Measurements from ENCODE around the gene NEURL1B. TPM values are rescaled to one million over a fixed set of nuclear protein-coding genes. Genes with fewer than 3 reads are reported as not detected.

NEURL1B gene
- total RNA-seq, 1 donor from 2014 or later: 9.8 TPM

GRCh38 chr5:172723508-172723907 is 82.4 kb downstream of the NEURL1B start:
- Mint-ChIP-seq H3K27me3 (ENCODE audit: low read depth, unreplicated experiment) (peaks cover 56% of the 10 kb centered on the region), H3K4me3 (ENCODE audit: unreplicated experiment) (no peak overlapping the region), H3K9me3 (ENCODE audit: unreplicated experiment) (peaks cover 2% of the 10 kb centered on the region), H3K4me1 (ENCODE audit: low read depth, unreplicated experiment) (peaks cover 5% of the 10 kb centered on the region), H3K36me3 (ENCODE audit: low read depth, unreplicated experiment) (no peaks in the 10 kb centered on the region), H3K27ac (ENCODE audit: unreplicated experiment) (no peak overlapping the region)
- H2AFZ ChIP-seq (ENCODE audit: low read depth, low read length): no peak overlapping the region
- no peaks in the 10 kb centered on the region for H3K4me1 ChIP-seq (ENCODE audit: insufficient read depth, low read length)
- no peaks in the 10 kb centered on the region for H3K36me3 ChIP-seq (ENCODE audit: insufficient read depth, low read length)
- H3K9me3 ChIP-seq (ENCODE audit: insufficient read depth, low read depth, low read length): no peaks in the 10 kb centered on the region
- DNase-seq (ENCODE audit: low read depth): no peak
- H3K27me3 ChIP-seq (ENCODE audit: insufficient read depth, low read length): no peaks in the 10 kb centered on the region
- H3K79me2 ChIP-seq (ENCODE audit: insufficient read depth, low read length): no peaks in the 10 kb centered on the region
- no peak overlapping the region for H3K9ac ChIP-seq (ENCODE audit: low read length)
- no peak overlapping the region for H3K4me2 ChIP-seq (ENCODE audit: low read length)
- no peak for FAIRE-seq
- TF ChIP-seq EZH2 (IDR thresholded peaks at IDR 0.05; ENCODE audit: insufficient read depth, low read length) (no peak), CTCF (IDR thresholded peaks at IDR 0.05; ENCODE audit: insufficient read depth, low read depth, low read length) (no peak)
- H3K27ac ChIP-seq (ENCODE audit: low read depth, low read length): no peak overlapping the region
- H3K4me3 ChIP-seq (ENCODE audit: insufficient read depth, low read depth, low read length): no peak overlapping the region
- H4K20me1 ChIP-seq (ENCODE audit: insufficient read depth, low read length): no peaks in the 10 kb centered on the region

DNA sequence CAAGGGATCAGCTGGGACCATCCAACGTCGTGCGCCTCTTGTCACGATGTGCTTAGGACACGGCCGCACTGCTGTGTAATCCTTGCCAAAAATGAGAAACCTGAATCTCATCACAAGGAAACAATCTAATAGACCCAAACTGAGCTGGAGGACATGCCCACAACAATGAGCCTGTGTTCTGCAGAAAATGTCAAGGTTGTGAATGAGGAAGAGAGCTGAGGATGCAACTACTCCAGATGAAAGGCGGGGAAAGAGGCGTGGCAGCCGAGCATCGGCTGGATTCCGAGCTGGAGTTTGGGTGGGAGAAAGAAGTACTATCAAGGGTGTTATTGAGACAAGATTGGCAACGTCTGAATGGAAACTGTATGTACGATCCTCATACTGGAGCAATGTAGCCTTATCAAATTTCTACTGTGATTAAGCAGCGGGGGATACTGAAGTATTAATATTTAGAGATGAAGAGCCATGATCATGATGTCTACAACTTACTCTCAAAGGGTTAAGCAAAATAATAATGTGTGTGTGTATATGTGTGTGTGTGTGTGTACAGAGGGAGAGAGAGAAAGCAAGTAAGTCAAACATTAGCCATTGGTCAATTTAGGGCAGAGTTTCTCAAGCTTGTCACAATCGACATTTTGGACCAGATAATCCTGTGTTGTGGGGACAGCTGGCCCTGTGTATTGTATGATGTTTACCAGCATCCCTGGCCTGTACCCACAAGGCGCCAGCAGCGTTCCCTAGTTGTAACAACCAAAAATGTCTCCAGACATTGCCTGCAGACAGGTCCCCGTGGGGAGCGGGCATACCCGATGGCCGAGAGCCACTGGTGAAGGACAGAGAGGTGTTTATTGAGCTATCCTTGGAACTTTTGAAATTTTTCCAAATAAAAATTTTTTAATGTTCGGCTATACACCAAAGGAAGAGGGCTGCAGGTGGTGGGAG is 83.5 kb downstream of the NEURL1B start:
- TF ChIP-seq CTCF (IDR thresholded peaks at IDR 0.05; ENCODE audit: insufficient read depth, low read depth, low read length) (no peak), EZH2 (IDR thresholded peaks at IDR 0.05; ENCODE audit: insufficient read depth, low read length) (no peak)

GRCh38 chr5:172725273-172725672 is 84.2 kb downstream of the NEURL1B start:
- H3K4me3 Mint-ChIP-seq (ENCODE audit: unreplicated experiment): no peak overlapping the region
- H3K9me3 Mint-ChIP-seq (ENCODE audit: unreplicated experiment): peaks cover 2% of the 10 kb centered on the region
- Histone ChIP-seq H3K36me3 (ENCODE audit: insufficient read depth, low read length) (no peaks in the 10 kb centered on the region), H3K4me2 (ENCODE audit: low read length) (no peak overlapping the region), H3K9ac (ENCODE audit: low read length) (no peak overlapping the region), H3K4me1 (ENCODE audit: insufficient read depth, low read length) (no peaks in the 10 kb centered on the region), H3K79me2 (ENCODE audit: insufficient read depth, low read length) (no peaks in the 10 kb centered on the region), H2AFZ (ENCODE audit: low read depth, low read length) (no peak overlapping the region), H4K20me1 (ENCODE audit: insufficient read depth, low read length) (no peaks in the 10 kb centered on the region), H3K4me3 (ENCODE audit: insufficient read depth, low read depth, low read length) (no peak overlapping the region), H3K27me3 (ENCODE audit: insufficient read depth, low read length) (no peaks in the 10 kb centered on the region), H3K9me3 (ENCODE audit: insufficient read depth, low read depth, low read length) (no peaks in the 10 kb centered on the region), H3K27ac (ENCODE audit: low read depth, low read length) (no peak overlapping the region)
- TF ChIP-seq CTCF (IDR thresholded peaks at IDR 0.05; ENCODE audit: insufficient read depth, low read depth, low read length): no peak
- TF ChIP-seq EZH2 (IDR thresholded peaks at IDR 0.05; ENCODE audit: insufficient read depth, low read length): no peak
- H3K36me3 Mint-ChIP-seq (ENCODE audit: low read depth, unreplicated experiment): no peaks in the 10 kb centered on the region
- FAIRE-seq (no peak), DNase-seq (ENCODE audit: low read depth) (no peak)
- no peak overlapping the region for H3K27ac Mint-ChIP-seq (ENCODE audit: unreplicated experiment)
- H3K4me1 Mint-ChIP-seq (ENCODE audit: low read depth, unreplicated experiment): peaks cover 5% of the 10 kb centered on the region
- H3K27me3 Mint-ChIP-seq (ENCODE audit: low read depth, unreplicated experiment): peaks cover 57% of the 10 kb centered on the region

More for the DNA sequence above, 83.5 kb downstream of the NEURL1B start:
- no peak overlapping the region for H3K9ac ChIP-seq (ENCODE audit: low read length)
- no peaks in the 10 kb centered on the region for H4K20me1 ChIP-seq (ENCODE audit: insufficient read depth, low read length)
- FAIRE-seq (no peak), DNase-seq (ENCODE audit: low read depth) (no peak)
- H2AFZ ChIP-seq (ENCODE audit: low read depth, low read length): no peak overlapping the region
- no peak overlapping the region for H3K27ac Mint-ChIP-seq (ENCODE audit: unreplicated experiment)
- no peak overlapping the region for H3K27ac ChIP-seq (ENCODE audit: low read depth, low read length)
- H3K4me1 ChIP-seq (ENCODE audit: insufficient read depth, low read length): no peaks in the 10 kb centered on the region
- peaks cover 5% of the 10 kb centered on the region for H3K4me1 Mint-ChIP-seq (ENCODE audit: low read depth, unreplicated experiment)
- no peaks in the 10 kb centered on the region for H3K36me3 Mint-ChIP-seq (ENCODE audit: low read depth, unreplicated experiment)
- H3K27me3 Mint-ChIP-seq (ENCODE audit: low read depth, unreplicated experiment): peaks cover 62% of the 10 kb centered on the region
- no peaks in the 10 kb centered on the region for H3K9me3 ChIP-seq (ENCODE audit: insufficient read depth, low read depth, low read length)
- H3K4me2 ChIP-seq (ENCODE audit: low read length): no peak overlapping the region
- H3K4me3 Mint-ChIP-seq (ENCODE audit: unreplicated experiment): no peak overlapping the region
- no peaks in the 10 kb centered on the region for H3K27me3 ChIP-seq (ENCODE audit: insufficient read depth, low read length)
- H3K9me3 Mint-ChIP-seq (ENCODE audit: unreplicated experiment): peaks cover 2% of the 10 kb centered on the region
- no peaks in the 10 kb centered on the region for H3K79me2 ChIP-seq (ENCODE audit: insufficient read depth, low read length)
- no peaks in the 10 kb centered on the region for H3K36me3 ChIP-seq (ENCODE audit: insufficient read depth, low read length)
- H3K4me3 ChIP-seq (ENCODE audit: insufficient read depth, low read depth, low read length): no peak overlapping the region
